Suprapubic skin (tissue), 4 donors: ENCODE data around the gene NSDHL.

Experiments
- CTCF ChIP-seq, 2 donors: fragments of 200-600 bp in 1 of 2; fragments of 450-650 bp in 1 of 2; sonication (generic) in 1 of 2; IDR thresholded peaks; one replicate each; pipeline ENCODE4 v1.5.1; 2016 to 2019; ENCODE audit warnings: antibody characterized with exemption in 2 of 2, mild to moderate bottlenecking in 1 of 2, moderate library complexity in 1 of 2
- EP300 ChIP-seq: sonication (generic); formaldehyde crosslinking; IDR thresholded peaks from one replicate; pipeline ENCODE4 v1.6.1; 2017; ENCODE audit warnings: antibody characterized with exemption
- POLR2A ChIP-seq, 2 donors: fragments of 450-650 bp; IDR thresholded peaks; one replicate each; pipeline ENCODE4 v1.6.1; 2017; ENCODE audit warnings: antibody characterized with exemption in 2 of 2, mild to moderate bottlenecking in 2 of 2, moderate library complexity in 2 of 2
- POLR2AphosphoS5 ChIP-seq, 3 donors: sonication (generic); formaldehyde crosslinking; IDR thresholded peaks; one replicate each; pipeline ENCODE4 v1.6.1; 2017; ENCODE audit warnings: antibody characterized with exemption in 3 of 3

- TF ChIP-seq CTCF (IDR thresholded peaks at IDR 0.05), result no peak
- TF ChIP-seq POLR2A (IDR thresholded peaks at IDR 0.05), result no peak
- no peak for TF ChIP-seq EP300
- TF ChIP-seq POLR2AphosphoS5 (IDR thresholded peaks at IDR 0.05), result no peak
These were observed 41.7 kb downstream of the NSDHL start for GRCh38 chrX:152872522-152872921.
